Upper lobe of left lung (tissue), 6 donors: ENCODE data around the gene DUSP6. TPM values are rescaled to one million over a fixed set of nuclear protein-coding genes. Genes with fewer than 3 reads are reported as not detected.
A peak's percentile ranks its signal among the peaks of the same experiment; 100 is the strongest.

Source experiments
- ATAC-seq, 2 donors: fragments of 200-7000 bp; cut with Tn5 transposase; one replicate each; pipeline ENCODE4 v1.9.1; 2022; ENCODE audit warnings: mild to moderate bottlenecking in 2 of 2, moderate library complexity in 2 of 2; ENCODE audit not compliant: low FRiP score in 2 of 2
- DNase-seq, 2 donors: peaks; one replicate each; pipeline ENCODE4 v3.0.0-alpha.2; 2019 to 2020
- H3K27ac ChIP-seq, 4 donors: fragments of 200-600 bp; sonication (generic); one replicate each; pipeline ENCODE4 v1.5.1; 2016 to 2019
- H3K27me3 ChIP-seq, 4 donors: fragments of 200-600 bp; sonication (generic); one replicate each; pipeline ENCODE4 v1.5.1; 2017 to 2019
- H3K36me3 ChIP-seq, 4 donors: fragments of 200-600 bp; sonication (generic); one replicate each; pipeline ENCODE4 v1.5.1; 2016 to 2019
- H3K4me1 ChIP-seq, 4 donors: fragments of 200-600 bp; sonication (generic); one replicate each; pipeline ENCODE4 v1.5.1; 2018 to 2019
- H3K4me3 ChIP-seq, 4 donors: fragments of 200-600 bp; sonication (generic); one replicate each; pipeline ENCODE4 v1.5.1; 2017 to 2019; ENCODE audit warnings: mild to moderate bottlenecking in 2 of 4, moderate library complexity in 1 of 4
- H3K9me3 ChIP-seq, 4 donors: fragments of 200-600 bp; sonication (generic); one replicate each; pipeline ENCODE4 v1.5.1; 2018 to 2019
- CTCF ChIP-seq, 6 experiments: fragments of 450-650 bp in 4 of 6; fragments of 200-600 bp in 2 of 6; sonication (generic) in 2 of 6; IDR thresholded peaks; one replicate each; pipeline ENCODE4 v1.5.1; 2016 to 2019; ENCODE audit warnings: antibody characterized with exemption in 6 of 6
- EP300 ChIP-seq, 4 donors: sonication (generic); formaldehyde crosslinking; IDR thresholded peaks; one replicate each; pipeline ENCODE4 v1.5.1; 2017; ENCODE audit warnings: antibody characterized with exemption in 4 of 4, control low read depth in 2 of 4
- POLR2A ChIP-seq, 4 donors: fragments of 450-650 bp; IDR thresholded peaks; one replicate each; pipeline ENCODE4 v1.5.1; 2016 to 2017; ENCODE audit warnings: antibody characterized with exemption in 4 of 4, mild to moderate bottlenecking in 2 of 4
- POLR2AphosphoS5 ChIP-seq, 2 donors: sonication (generic); formaldehyde crosslinking; IDR thresholded peaks; one replicate each; pipeline ENCODE4 v1.5.1; 2017; ENCODE audit warnings: antibody characterized with exemption in 2 of 2
- WGBS, 2 donors: methylation state at CpG; one replicate each; pipeline ENCODE4 v1.1.5; 2017 to 2018; 5-methylcytosine and 5-hydroxymethylcytosine counted together
- total RNA-seq, 6 donors: library from RNA; depleted of rRNA in 4 of 6; stranded (reverse); fragments of >200 nt in 4 of 6; gene quantifications; one replicate each; pipeline versions ENCODE4 v1.1.0 to v1.2.1, GENCODE V29; 2016 to 2021
- donor health status: DM: no; HTN: no; CAD: no; lungs with moderate emphysema.
- donor health status: DM: no; HTN: yes; CAD: no; lungs with severe emphysema.

The DUSP6 gene
- total RNA-seq, 6 donors from 2014 or later: 18.4 to 236 (median 86.0) TPM

- H3K4me3 ChIP-seq: no peak overlapping the region
- peak overlapping the region in 2 of 4 donors; percentile 3 to 32 for H3K27ac ChIP-seq
- ATAC-seq: no peak
- H3K9me3 ChIP-seq: peaks cover 0 to 7% (median 0%) of the 10 kb centered on the region in 4 donors
- H3K36me3 ChIP-seq: no peaks in the 10 kb centered on the region
- no peak for DNase-seq
- 51 to 58% methylated on average over 5 of the region's 5 CpGs for WGBS, 2 donors
- H3K27me3 ChIP-seq: no peaks in the 10 kb centered on the region
- H3K4me1 ChIP-seq: peaks cover 28 to 38% (median 31%) of the 10 kb centered on the region in 4 donors
- TF ChIP-seq CTCF (IDR thresholded peaks at IDR 0.05): no peak
- no peak for TF ChIP-seq EP300 (IDR thresholded peaks at IDR 0.05)
- no peak for TF ChIP-seq POLR2A (IDR thresholded peaks at IDR 0.05)
- no peak for TF ChIP-seq POLR2AphosphoS5 (IDR thresholded peaks at IDR 0.05)
These were observed 16.7 kb downstream of the DUSP6 start for GRCh38 chr12:89335452-89336244.

GRCh38 chr12:89334548-89335169 lies 17.6 kb downstream of the DUSP6 start:
- TF ChIP-seq EP300 (IDR thresholded peaks at IDR 0.05) (no peak), POLR2AphosphoS5 (IDR thresholded peaks at IDR 0.05) (no peak), CTCF (IDR thresholded peaks at IDR 0.05) (no peak)
- peaks cover 28 to 38% (median 31%) of the 10 kb centered on the region in 4 donors for H3K4me1 ChIP-seq
- WGBS, 2 donors: 24 to 26% methylated on average over 5 of the region's 5 CpGs
- ATAC-seq (no peak), DNase-seq (no peak)
- peak overlapping the region in 3 of 4 donors; percentile 11 to 32 (median 16) for H3K27ac ChIP-seq
- no peak overlapping the region for H3K4me3 ChIP-seq
- no peaks in the 10 kb centered on the region for H3K36me3 ChIP-seq
- H3K27me3 ChIP-seq: no peaks in the 10 kb centered on the region
- peaks cover 0 to 12% (median 0%) of the 10 kb centered on the region in 4 donors for H3K9me3 ChIP-seq

- DNase-seq (peak in 1 of 2 donors; percentile 67), ATAC-seq (peak; percentile 59 to 82)
- WGBS, 2 donors: 55 to 64% methylated on average over 4 of the region's 4 CpGs
- Histone ChIP-seq H3K4me3 (no peak overlapping the region), H3K27ac (peak overlapping the region in 3 of 4 donors; percentile 16 to 61 (median 42)), H3K27me3 (no peaks in the 10 kb centered on the region), H3K9me3 (peaks cover 0 to 12% (median 0%) of the 10 kb centered on the region in 4 donors), H3K36me3 (no peaks in the 10 kb centered on the region), H3K4me1 (peaks cover 28 to 34% (median 31%) of the 10 kb centered on the region in 4 donors)
- TF ChIP-seq POLR2A (IDR thresholded peaks at IDR 0.05) (no peak), POLR2AphosphoS5 (IDR thresholded peaks at IDR 0.05) (peak in 1 of 2 donors; percentile 50), EP300 (IDR thresholded peaks at IDR 0.05) (no peak), CTCF (IDR thresholded peaks at IDR 0.05) (no peak)
These were observed 18.6 kb downstream of the DUSP6 start for GRCh38 chr12:89333564-89334252.

- DNase-seq (peak in 1 of 2 donors; percentile 12), ATAC-seq (no peak)
- Histone ChIP-seq H3K4me1 (peaks cover 13 to 27% (median 20%) of the 10 kb centered on the region in 4 donors), H3K36me3 (no peaks in the 10 kb centered on the region), H3K27me3 (no peaks in the 10 kb centered on the region), H3K27ac (peak overlapping the region in 1 of 4 donors; percentile 13), H3K4me3 (no peak overlapping the region), H3K9me3 (peaks cover 0 to 12% (median 0%) of the 10 kb centered on the region in 4 donors)
- WGBS, 2 donors: 76 to 80% methylated on average over 9 of the region's 9 CpGs
- no peak for TF ChIP-seq POLR2A (IDR thresholded peaks at IDR 0.05)
- no peak for TF ChIP-seq POLR2AphosphoS5 (IDR thresholded peaks at IDR 0.05)
- no peak for TF ChIP-seq CTCF (IDR thresholded peaks at IDR 0.05)
- no peak for TF ChIP-seq EP300 (IDR thresholded peaks at IDR 0.05)
These were observed 23.9 kb downstream of the DUSP6 start for GRCh38 chr12:89328151-89329030.
